NCI-H460 (cell line): ENCODE data around the gene EME1. TPM values are rescaled to one million over a fixed set of nuclear protein-coding genes. Genes with fewer than 3 reads are reported as not detected.
"Not testable (repeated sequence)": the region's sequence is repeated elsewhere in the genome, so short reads cannot be mapped to it uniquely, and the experiment has no call there.

ENCODE experiments used
- DNase-seq: peaks from one replicate; pipeline ENCODE4 v3.0.0-alpha.2; 2016; ENCODE audit warnings: low read depth; ENCODE audit errors: extremely low read depth
- total RNA-seq: library from RNA; depleted of rRNA; stranded (reverse); fragments of >200 nt; shearing (Covaris generic); gene quantifications from 2 replicates; pipeline ENCODE4 v1.2.3, GENCODE V29; 2014

The EME1 gene
- total RNA-seq, 1 experiment from 2014 or later: 14.1 TPM

DNA sequence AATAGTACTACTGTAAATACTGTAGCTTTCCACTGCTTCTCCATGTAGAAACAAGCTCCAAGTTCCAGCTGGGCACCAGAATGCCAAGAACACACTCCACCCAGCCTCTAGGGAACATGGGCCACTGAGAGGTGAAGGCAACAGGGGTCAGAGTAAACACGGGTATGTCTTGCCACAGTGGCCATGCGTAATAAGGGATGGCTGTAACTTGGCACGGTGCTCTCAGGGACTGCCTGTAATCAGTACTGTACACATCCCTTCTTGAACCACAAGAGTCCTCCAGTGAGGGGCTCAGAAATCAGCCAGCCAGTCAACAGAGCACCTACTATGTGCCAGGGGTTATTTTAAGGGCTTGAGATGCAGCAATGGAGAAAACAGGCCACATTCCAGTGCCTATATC lies 13.5 kb downstream of the EME1 start:
- DNase-seq: peak; percentile 38

DNA sequence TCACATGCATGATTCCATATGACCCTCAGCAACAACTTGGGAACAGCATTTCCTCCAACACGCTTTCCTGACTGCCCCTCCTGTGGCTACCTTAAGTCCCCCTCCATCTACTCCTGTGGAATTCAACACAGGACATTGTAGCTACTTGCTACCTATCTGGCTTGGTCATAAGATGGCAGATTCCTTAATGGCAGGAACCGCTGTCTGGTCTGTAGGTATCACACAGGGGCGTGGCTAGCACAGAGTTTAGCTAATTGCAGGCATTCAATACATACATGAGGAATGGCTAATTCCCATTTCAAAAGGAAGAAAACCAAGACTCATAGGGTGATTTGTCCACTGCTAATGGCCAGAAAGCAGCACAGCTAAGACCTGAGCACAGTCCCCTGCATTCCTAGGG lies 15.7 kb downstream of the EME1 start:
- DNase-seq: no peak

DNA sequence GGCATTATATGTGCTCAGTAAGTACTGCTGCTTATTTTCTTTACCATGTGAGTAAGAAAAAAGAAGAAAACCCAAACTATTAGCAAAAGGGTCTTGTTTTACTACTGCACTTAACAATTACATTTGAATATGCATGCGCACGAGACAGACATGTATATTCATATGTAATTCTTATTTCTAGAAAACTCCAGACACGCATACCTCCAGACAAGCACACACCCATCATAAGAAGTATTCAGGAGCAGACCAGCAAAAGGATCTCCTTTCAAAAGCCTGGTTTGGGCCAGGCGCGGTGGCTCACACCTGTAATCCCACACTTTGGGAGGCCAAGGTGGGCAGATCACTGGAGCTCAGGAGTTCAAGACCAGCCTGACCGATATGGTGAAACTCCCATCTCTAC lies 16.5 kb downstream of the EME1 start:
- no peak for DNase-seq

DNA sequence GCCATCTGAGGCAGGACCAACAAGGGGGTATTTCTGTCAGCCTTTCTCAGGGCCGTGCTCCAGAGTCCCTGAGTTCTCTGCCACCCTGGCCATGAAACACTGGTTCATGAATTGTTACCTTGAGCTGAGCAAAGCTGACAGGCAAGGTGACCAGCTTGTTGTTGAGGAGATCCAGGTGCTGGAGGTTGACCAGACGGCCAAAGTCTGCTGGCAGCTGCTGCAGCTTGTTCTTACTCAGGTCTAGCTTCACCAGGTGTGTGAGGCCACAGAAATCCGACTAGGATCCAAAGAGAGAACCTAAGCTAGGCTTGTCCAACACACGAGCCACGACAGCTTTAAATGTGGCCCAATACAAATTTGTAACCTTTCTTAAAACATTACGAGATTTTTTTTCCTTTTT lies 19.6 kb downstream of the EME1 start:
- DNase-seq: no peak

DNA sequence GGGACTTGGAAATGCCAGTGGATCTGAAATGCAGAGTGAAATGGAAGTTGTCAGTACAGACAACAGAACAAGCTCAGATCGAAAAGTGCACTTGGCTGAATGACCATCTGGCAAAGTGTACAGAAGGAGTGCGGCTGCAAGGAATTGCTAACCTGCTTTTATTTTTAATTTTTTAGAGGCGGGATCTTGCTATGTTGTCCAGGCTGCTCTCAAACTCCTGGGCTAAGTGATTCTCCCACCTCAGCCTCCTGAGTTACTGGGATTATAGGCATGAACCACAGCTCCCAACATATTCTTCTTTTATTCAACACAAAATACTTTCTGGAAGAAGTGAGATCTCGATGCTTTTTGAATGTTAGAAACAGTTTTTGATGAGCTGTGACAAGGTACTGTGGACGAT lies 20.7 kb downstream of the EME1 start:
- DNase-seq: no peak

DNA sequence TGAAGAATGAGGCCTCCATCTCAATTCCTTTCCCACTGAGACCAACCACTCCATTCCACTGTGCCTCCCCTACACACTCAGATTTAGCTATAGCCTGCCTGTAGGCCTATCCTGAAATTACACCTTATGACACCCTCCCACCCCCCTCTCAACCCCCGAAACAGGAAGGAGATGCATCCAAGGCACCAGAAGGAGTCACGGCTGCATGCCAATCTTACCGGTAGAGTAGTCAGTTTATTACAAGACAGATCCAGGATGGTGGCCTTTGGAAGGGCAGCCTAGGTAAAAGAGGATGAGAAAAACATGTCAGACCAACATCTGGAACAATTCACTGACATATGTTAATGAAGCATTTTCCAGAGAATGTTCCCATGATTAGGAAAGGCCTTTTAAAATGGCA lies 21.7 kb downstream of the EME1 start:
- no peak for DNase-seq

DNA sequence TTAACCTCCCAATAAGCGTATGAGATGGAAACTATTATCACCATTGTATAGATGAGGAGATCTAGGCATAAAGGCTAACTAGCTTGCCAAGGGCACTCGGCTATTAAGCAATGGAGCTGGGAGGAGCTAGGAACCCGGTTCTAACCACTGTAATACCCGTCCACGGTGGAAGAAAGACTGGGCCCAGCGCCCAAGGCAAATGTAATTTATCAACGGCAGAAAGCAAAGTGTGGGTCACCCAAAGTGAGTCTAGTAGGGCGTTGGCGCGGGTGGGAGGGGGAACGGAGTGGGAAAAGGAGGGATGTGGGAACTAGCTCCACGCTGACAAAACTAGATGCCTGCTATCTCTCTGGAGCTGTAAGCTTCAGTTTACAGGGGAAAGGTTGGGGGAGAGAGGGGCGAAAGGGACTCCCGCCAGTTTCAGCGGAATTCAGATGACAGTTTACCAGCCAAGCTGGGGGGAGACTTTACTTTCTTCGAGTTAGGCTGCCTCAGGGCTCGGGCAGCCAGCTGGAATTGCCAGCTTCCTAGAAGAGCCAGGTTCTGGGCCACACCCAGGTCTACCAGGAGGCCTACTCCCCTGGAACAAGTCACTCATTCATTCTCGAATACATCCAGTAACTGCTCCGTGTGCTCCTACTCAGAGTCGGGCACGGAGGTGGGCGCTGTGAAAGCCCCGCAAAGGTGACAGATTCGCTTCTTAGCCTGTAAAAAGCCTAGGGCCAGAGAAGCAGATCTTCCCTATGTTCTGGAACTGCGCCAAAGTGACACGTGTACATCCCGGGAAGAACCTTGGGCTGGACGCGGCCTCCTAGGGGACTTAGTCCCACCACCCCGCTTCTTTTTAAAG lies 23.5 kb downstream of the EME1 start:
- DNase-seq: peak; percentile 37

DNA sequence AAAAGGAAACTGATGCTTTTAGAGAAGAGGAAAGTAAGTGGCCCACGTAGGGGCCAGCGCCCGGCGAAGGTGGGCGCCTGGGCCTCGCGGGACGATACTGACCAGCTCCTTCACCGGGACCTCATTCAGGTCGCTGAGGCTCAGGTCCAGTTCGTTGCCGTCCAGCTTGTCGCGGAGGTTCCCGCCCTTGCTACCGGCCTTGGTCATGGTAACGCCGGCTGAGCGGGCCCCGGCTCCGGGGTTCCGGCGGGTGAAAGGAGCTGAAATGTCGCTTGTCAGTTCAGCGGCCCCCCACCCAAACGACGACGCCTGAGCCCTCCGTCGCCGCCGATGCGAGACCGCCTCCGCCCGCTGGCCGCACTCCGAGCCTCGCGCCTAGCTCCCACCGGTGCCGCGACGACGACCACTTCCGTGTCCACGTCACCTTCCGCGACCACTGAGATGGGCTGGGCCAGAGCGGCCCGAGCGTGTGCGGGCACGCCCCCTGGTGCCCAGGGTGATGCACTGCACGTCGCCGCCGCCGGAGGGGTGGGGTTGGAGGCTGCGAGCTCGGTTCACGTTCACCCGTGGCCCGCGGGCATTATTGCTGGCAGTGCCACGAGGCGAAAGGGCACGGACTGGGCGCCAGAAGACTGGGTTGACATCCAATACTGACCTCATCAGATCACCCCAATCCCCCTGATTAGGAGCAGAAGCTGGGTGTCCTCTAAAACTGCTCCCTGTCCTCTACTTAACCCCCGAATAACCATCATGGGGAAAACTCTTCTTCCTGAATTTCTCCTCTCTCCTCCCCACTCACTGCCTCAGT lies 24.3 kb downstream of the EME1 start, which contains the start of gene LRRC59:
LRRC59 (minus strand) TSS at position 413 of the 808 bp plus-strand sequence; CDS start at position 207, 206 bp downstream.
- peak; percentile 67 for DNase-seq

DNA sequence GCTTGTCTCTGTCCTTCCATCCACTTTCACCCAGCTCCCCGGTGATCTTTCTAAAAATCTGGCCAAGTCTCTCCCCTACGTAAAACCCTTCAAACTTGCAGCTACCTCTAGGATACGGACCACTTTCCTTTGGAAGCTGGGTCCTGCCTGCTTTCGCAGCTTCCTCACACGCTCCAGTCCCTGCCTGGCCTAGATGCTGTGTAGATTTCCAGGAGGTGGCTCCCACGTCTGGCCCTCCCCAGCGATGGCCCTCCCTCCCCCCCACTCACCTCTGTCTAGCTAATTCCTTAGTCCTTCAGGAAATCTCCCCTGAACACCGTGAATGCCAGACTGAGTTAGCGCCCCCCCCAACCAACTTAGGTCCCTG lies 24.9 kb downstream of the EME1 start:
- DNase-seq: no peak

DNA sequence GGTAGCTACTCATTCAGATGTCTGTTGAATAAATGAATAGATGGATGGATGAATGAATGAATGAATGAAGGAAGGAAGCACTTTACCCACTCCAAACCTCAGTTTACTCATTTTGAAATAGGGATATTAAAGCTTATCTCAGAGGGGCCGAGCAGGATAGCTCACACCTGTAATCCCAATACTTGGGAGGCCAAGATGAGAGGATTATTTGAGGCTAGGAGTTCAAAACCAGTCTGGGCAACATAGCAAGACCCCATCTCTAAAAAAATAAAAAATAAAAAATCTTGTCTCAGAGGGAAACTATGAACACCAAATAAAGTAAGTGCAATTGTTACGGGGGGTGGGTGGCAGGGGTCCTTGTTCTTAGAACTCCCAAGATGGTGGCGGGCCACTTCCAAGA lies 25.6 kb downstream of the EME1 start:
- DNase-seq: not testable (repeated sequence)

DNA sequence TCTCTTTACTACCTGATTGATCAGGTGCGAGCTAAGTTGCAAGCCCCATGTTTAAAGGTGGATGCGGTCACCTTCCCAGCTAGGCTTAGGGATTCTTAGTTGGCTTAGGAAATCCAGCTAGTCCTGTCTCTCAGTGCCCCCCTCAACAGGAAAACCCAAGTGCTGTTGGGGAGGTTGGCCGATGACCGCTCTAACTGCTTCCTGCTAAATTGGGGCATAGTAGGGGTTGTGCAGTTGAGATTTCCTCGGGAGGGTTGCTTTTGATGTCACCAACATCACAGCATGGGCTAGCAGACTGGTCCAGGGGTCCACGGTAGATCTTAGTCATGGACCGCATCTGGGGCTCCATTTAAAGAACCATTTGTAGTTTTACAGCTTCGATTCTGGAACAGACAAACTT lies 26.6 kb downstream of the EME1 start:
- not testable (repeated sequence) for DNase-seq

DNA sequence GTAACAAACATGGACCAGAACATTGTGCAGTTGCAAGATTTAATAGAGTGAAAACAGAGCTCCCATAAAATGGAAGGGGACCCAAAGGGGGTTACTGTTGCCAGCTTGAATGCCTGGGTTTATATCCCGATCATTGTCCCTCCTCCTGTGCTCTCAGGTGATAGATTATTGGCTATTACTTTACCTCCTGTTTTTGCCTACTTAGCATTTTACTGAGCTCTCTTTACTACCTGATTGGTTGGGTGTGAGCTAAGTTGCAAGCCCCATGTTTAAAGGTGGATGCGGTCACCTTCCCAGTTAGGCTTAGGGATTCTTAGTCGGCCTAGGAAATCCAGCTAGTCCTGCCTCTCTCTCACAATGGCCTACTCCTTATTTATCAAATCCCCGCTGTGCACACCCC lies 32.3 kb downstream of the EME1 start:
- not testable (repeated sequence) for DNase-seq

DNA sequence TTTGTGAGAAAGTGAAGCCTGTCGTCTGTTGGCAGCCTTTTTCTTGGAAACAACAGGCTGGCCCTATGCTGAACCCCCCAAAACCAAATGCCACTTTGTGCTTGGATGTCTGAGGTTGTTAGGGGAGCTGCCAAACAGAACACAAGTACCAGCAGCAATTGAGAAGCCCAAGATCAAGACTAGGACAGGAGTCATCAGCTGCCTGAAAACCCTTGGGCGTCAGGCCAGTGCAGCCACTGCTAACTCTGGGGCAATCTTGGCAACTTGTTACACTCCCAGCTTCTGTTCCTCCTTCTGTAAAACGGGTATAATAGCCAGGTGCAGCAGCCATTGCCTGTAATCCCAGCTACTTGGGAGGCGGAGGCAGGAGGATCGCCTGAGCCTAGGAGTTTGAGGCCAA lies 33.5 kb downstream of the EME1 start:
- DNase-seq: no peak

DNA sequence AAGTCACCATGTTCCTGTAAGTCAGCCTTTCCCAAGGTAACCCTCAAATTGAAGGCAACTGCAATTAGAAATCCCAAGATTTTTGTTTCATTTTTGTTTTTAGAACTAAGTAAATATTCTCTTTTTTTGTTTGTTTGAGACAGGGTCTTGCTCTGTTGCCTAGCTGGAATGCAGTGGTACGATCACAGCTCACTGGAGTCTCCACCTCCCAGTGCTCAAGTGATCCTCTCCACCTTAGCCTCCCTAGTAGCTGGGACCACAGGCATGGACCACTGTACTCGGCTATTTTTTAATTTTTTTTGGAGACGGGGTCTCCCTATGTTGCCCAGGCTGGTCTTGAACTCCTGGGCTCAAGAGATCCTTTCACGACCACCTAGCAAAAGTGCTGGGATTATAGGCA lies 34.9 kb downstream of the EME1 start:
- DNase-seq: no peak

DNA sequence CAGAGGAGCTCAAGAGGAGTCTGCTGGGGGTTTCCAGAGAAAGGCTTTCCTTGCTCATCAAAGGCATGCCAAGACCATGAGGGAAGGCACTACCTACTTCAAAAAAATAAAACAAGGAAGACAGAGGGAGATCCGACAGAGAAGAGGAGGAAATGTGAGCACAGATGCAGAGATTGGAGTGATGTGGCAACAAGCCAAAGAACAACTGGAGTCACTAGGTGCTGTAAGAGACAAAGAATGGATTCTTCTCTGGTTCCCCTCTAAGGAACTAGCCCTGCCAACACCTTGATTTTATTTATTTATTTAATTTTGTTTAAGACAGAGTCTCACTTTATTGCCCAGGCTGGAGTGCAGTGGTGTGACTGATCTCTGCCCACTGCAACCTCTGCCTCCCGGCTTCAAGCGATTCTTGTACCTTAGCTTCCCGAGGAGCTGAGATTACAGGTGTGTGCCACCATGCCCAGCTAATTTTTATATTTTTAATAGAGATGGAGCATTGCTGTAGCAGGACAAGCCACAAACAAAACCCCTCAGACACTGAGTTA lies 39.2 kb downstream of the EME1 start:
- no peak for DNase-seq

DNA sequence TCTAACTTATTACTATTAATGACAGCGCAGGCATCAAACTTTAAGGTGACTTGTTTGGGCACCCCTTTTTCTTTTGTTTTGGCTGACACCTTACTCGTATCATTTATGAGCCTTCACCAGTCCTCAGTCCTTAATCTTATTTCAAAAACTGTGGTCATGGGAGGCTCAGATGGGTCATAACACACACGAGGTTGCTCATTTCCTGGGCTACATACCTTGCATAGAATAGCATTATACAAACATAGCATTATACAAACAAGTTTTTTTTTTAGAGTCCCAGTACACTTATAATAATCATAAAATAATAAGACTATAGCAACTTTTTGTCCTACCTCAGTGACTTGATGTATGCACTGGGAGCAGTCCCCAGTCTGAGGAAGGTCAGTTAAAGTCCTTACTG lies 41.8 kb downstream of the EME1 start:
- DNase-seq: no peak

DNA sequence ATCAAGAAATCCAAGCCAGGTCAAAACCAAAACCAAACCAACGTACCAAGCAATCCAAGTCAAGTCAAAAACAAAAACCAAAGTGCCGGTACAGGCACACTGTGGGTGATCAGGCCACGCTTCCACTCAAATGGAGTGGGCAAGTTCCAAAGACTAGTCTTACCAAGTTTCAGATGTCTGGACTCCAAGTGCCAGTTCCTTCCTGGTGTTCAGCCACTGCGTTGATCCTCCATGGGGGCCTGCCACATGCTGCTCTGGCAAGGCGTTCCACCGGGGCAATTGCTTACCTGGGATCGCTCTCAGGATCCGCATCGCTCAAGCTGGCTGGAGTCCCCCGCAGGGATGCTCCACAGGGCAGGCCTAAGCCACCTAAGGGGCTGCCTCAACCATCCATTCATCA lies 46.5 kb downstream of the EME1 start:
- DNase-seq: not testable (repeated sequence)

DNA sequence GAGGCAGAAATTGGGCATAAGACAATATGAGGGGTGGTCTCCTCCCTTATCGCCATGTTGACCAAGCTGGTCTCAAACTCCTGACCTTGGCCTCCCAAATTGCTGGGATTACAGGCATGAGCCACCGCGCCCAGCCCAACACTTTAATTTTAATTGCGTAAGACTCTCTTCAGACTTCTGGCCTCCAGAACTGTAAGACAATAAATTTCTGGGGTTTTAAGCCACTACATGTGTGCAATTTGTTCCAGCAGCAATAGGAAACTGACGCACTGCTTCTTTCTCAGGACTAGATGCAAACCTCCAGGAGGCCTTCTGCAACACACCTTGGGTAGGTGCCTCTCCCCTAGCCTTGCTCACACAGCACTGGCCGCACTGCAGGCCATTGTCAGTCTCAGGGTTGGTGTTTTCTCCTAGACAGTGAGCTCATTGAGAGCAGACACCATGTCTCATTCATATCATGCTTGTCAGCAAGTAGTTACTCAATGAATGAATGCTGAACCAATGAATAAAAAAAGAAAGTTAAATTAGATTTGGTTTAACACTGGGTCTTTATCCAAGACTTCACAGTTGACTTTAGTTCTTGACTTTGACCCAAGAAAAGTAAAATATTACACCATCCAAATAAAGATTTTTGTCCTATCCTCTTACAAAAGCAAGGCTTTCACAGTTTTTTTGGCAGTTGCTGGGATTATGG lies 47.5 kb downstream of the EME1 start:
- no peak for DNase-seq

DNA sequence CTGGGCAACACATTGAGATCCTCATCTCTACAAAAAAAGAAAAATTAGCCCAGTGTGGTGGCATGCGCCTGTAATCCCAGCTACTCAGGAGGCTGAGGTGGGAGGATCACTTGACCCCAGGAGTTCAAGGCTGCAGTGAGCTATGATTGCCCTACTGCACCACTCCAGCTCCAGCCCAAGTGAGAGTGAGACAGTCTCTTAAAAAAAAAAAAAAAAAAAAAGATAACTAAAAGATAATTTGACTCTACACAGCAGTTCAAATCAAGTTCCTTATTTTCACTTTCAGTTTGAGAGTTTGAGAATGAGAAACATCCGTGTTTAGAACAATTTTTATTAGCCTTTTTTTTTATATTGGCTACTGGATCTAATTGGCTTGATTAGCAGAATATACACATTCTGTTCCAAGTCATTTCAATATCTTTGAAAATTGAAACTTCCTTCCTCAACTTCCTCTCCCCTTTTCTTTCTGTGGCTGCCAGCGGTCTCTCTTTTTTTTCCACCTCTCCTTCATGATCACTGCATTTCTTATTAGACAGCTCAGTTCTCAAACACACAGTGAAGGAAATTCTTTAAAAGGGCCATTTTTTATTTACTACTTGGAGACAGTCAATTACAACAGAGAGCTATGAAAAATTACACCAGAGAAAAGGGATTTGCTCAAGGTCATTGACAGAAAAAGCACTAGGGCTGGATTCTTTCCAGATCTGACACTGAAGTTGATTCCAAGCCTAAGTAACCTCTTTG lies 48.5 kb downstream of the EME1 start:
- DNase-seq: no peak

DNA sequence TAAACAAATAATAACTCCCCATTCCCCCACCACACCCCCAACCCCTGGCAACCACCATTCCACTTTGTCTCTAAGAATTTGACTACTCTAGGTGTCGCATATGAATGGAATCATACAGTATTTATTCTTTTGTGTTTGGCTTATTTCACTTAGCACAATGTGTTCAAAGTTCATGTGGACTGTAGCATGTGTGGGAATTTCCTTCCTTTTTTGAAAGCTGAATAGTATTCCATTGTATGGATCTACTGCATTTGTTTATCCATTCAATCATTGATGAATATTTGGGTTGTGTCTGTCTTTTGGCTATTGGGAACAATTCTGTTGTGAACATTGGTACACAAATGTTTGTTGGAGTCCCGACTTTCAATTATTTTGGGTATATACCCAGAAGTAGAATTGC lies 49.7 kb downstream of the EME1 start:
- DNase-seq: no peak
